Liver (tissue), 9 donors: Measurements from ENCODE around the gene ISM1. TPM values are rescaled to one million over a fixed set of nuclear protein-coding genes. Genes with fewer than 3 reads are reported as not detected.

Source experiments
- DNase-seq: peaks from one replicate; pipeline ENCODE4 v3.0.0-alpha.2; 2017; ENCODE audit warnings: low spot score
- H3K27ac ChIP-seq, 2 donors: one replicate each; pipeline ENCODE4 v1.7.0; 2013; ENCODE audit warnings: inconsistent platforms in 2 of 2, low read length in 2 of 2, control low read depth in 1 of 2, low read depth in 1 of 2, mild to moderate bottlenecking in 1 of 2
- H3K27me3 ChIP-seq, 4 donors: one replicate each; pipeline versions ENCODE4 v1.6.1 to v1.7.0; 2013; ENCODE audit warnings: low read length in 3 of 4, inconsistent platforms in 1 of 4, mild to moderate bottlenecking in 1 of 4, moderate library complexity in 1 of 4; ENCODE audit not compliant: control insufficient read depth in 4 of 4, insufficient read depth in 4 of 4
- H3K36me3 ChIP-seq, 4 donors: one replicate each; pipeline versions ENCODE4 v1.6.1 to v1.7.0; 2013; ENCODE audit warnings: low read length in 3 of 4, mild to moderate bottlenecking in 3 of 4, low read depth in 1 of 4, moderate library complexity in 1 of 4; ENCODE audit not compliant: control insufficient read depth in 4 of 4, insufficient read depth in 3 of 4
- H3K4me1 ChIP-seq, 4 donors: one replicate each; pipeline versions ENCODE4 v1.6.1 to v1.7.0; 2013; ENCODE audit warnings: low read length in 3 of 4, mild to moderate bottlenecking in 3 of 4, moderate library complexity in 1 of 4; ENCODE audit not compliant: control insufficient read depth in 4 of 4, insufficient read depth in 4 of 4
- H3K4me3 ChIP-seq, 3 donors: one replicate each; pipeline versions ENCODE4 v1.6.1 to v1.7.0; 2013; ENCODE audit warnings: low read length in 3 of 3, control low read depth in 1 of 3, low read depth in 1 of 3, mild to moderate bottlenecking in 1 of 3
- H3K9ac ChIP-seq, 2 donors: one replicate each; pipeline ENCODE4 v1.7.0; 2013; ENCODE audit warnings: low read length in 2 of 2, mild to moderate bottlenecking in 2 of 2, moderate library complexity in 2 of 2, control low read depth in 1 of 2, low read depth in 1 of 2
- H3K9me3 ChIP-seq, 4 donors: one replicate each; pipeline versions ENCODE4 v1.6.1 to v1.7.0; 2013; ENCODE audit warnings: low read length in 3 of 4; ENCODE audit not compliant: control insufficient read depth in 4 of 4
- CTCF ChIP-seq: fragments of 150-350 bp; IDR thresholded peaks from 2 replicates; pipeline ENCODE4 v1.5.1; 2017; ENCODE audit warnings: improper control_type of control experiment, low read depth, low read length; ENCODE audit not compliant: missing input control
- EGR1 ChIP-seq, 2 donors: IDR thresholded peaks; 2 replicates each; pipeline ENCODE4 v1.6.1; 2016 to 2018; ENCODE audit warnings: antibody characterized with exemption in 2 of 2, low read depth in 2 of 2
- FOXA1 ChIP-seq: IDR thresholded peaks from 2 replicates; pipeline ENCODE4 v1.6.1; 2016; ENCODE audit warnings: antibody characterized with exemption
- FOXA2 ChIP-seq: IDR thresholded peaks from 2 replicates; pipeline ENCODE4 v1.6.1; 2016; ENCODE audit warnings: antibody characterized with exemption
- GABPA ChIP-seq, 2 donors: IDR thresholded peaks in 1 of 2; conservative IDR thresholded peaks in 1 of 2; 2 replicates each; pipeline ENCODE4 v1.6.1; 2016; ENCODE audit warnings: antibody characterized with exemption in 2 of 2, mild to moderate bottlenecking in 1 of 2, moderate library complexity in 1 of 2
- HNF4A ChIP-seq, 2 donors: conservative IDR thresholded peaks; 2 replicates each; pipeline ENCODE4 v1.6.1; 2016; ENCODE audit warnings: antibody characterized with exemption in 2 of 2, mild to moderate bottlenecking in 2 of 2
- HNF4G ChIP-seq: IDR thresholded peaks from 2 replicates; pipeline ENCODE4 v1.6.1; 2016; ENCODE audit warnings: antibody characterized with exemption
- JUND ChIP-seq, 2 donors: IDR thresholded peaks; 2 replicates each; pipeline ENCODE4 v1.6.1; 2016; ENCODE audit warnings: antibody characterized with exemption in 2 of 2
- MAX ChIP-seq: IDR thresholded peaks from 2 replicates; pipeline ENCODE4 v1.6.1; 2016; ENCODE audit warnings: antibody characterized with exemption
- NR2F2 ChIP-seq: IDR thresholded peaks from 2 replicates; pipeline ENCODE4 v1.6.1; 2016; ENCODE audit warnings: antibody characterized with exemption
- RAD21 ChIP-seq, 2 donors: IDR thresholded peaks; 2 replicates each; pipeline ENCODE4 v1.6.1; 2016; ENCODE audit warnings: antibody characterized with exemption in 2 of 2, mild to moderate bottlenecking in 2 of 2
- REST ChIP-seq: IDR thresholded peaks from 2 replicates; pipeline ENCODE4 v1.6.1; 2016; ENCODE audit warnings: antibody characterized with exemption, mild to moderate bottlenecking
- RXRA ChIP-seq, 2 donors: IDR thresholded peaks; 2 replicates each; pipeline ENCODE4 v1.6.1; 2017 to 2018; ENCODE audit warnings: antibody characterized with exemption in 2 of 2, mild to moderate bottlenecking in 1 of 2
- SP1 ChIP-seq: IDR thresholded peaks from 2 replicates; pipeline ENCODE4 v1.6.1; 2018; ENCODE audit warnings: antibody characterized with exemption, mild to moderate bottlenecking
- TAF1 ChIP-seq: conservative IDR thresholded peaks from 2 replicates; pipeline ENCODE4 v1.6.1; 2016; ENCODE audit warnings: antibody characterized with exemption, mild to moderate bottlenecking
- YY1 ChIP-seq: IDR thresholded peaks from 2 replicates; pipeline ENCODE4 v1.6.1; 2016; ENCODE audit warnings: antibody characterized with exemption, mild to moderate bottlenecking
- WGBS: extraction: QIAGEN DNeasy Blood & Tissue Kit; methylation state at CpG from one replicate; pipeline ENCODE4 v1.1.7; 2013; 5-methylcytosine and 5-hydroxymethylcytosine counted together
- polyA plus RNA-seq, 2 donors: library from polyadenylated mRNA; stranded (reverse) in 1 of 2; unstranded in 1 of 2; fragments of 200-250 nt in 1 of 2; fragments of >200 nt in 1 of 2; fragmentation: Nextera tagmentation in 1 of 2; extraction: Ambion mirVana in 1 of 2; gene quantifications; one replicate each; pipeline versions ENCODE4 v1.2.1 to v1.2.3, GENCODE V29; 2013 to 2015
- total RNA-seq, 2 donors: library from RNA; depleted of rRNA; stranded (reverse); fragments of >200 nt; gene quantifications; one replicate each; pipeline ENCODE4 v1.2.3, GENCODE V29; 2014
- TF ChIP-seq, protein P1 (sequence below): IDR thresholded peaks from 2 replicates; pipeline ENCODE4 v1.6.1; 2016; ENCODE audit warnings: antibody characterized with exemption
- TF ChIP-seq, protein P2 (sequence below): IDR thresholded peaks from 2 replicates; pipeline ENCODE4 v1.6.1; 2016; ENCODE audit warnings: antibody characterized with exemption
- donor health status: healthy.
- donor health status: healthy.
- donor health status: healthy.
- donor health status: healthy.
- donor health status: healthy.

Gene ISM1
- total and polyA plus RNA-seq, 4 donors, result 0.82 to 6.4 (median 1.2) TPM; not detected in 1

DNA sequence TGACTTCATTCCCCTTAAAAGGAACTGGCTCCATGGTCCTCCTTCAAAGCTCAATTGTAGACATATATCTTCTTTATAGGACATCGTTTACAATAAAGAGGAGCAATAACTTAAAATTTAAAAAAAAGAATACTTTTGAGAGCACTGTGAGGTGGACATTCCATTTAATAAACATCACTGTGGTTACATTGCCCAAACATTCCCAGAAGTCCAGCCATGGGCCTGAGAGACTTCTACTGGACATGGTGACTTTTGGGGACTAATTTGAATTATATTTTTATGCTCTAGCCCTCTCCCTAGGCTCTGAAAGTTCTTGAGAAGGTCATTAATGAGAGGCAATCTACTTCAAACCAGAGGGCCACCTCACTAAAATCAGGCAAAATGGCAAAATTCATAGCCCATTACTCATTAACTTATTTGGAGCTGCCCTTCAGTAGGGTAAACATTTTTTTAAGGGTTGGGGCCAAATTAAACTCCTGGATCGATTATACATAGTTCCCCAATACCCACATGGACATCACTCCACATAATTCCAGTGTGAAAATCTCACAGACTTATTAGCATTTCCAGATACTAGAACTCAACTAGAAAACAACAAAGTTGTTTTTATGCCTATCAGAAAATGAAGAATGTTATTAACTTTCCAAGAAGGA, 17.1 kb downstream of the ISM1 start:
- Histone ChIP-seq H3K36me3 (no peaks in the 10 kb centered on the region), H3K27me3 (no peaks in the 10 kb centered on the region), H3K4me3 (no peak overlapping the region), H3K9me3 (no peaks in the 10 kb centered on the region), H3K27ac (peak overlapping the region; percentile 36 to 51), H3K4me1 (peaks cover 7 to 52% (median 23%) of the 10 kb centered on the region in 4 donors), H3K9ac (no peak overlapping the region)
- DNase-seq, result no peak
- TF ChIP-seq, protein P1, sequence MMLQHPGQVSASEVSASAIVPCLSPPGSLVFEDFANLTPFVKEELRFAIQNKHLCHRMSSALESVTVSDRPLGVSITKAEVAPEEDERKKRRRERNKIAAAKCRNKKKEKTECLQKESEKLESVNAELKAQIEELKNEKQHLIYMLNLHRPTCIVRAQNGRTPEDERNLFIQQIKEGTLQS, result no peak
- TF ChIP-seq TAF1, result no peak
- TF ChIP-seq YY1, result peak; percentile 80
- no peak for TF ChIP-seq EGR1 (IDR thresholded peaks at IDR 0.05; ENCODE audit: low read depth in 2 of 2)
- TF ChIP-seq JUND (IDR thresholded peaks at IDR 0.05), result peak in 1 of 2 donors; percentile 35
- peak; percentile 30 to 46 for TF ChIP-seq RXRA (IDR thresholded peaks at IDR 0.05)
- TF ChIP-seq SP1, result peak; percentile 44
- TF ChIP-seq, protein P2, sequence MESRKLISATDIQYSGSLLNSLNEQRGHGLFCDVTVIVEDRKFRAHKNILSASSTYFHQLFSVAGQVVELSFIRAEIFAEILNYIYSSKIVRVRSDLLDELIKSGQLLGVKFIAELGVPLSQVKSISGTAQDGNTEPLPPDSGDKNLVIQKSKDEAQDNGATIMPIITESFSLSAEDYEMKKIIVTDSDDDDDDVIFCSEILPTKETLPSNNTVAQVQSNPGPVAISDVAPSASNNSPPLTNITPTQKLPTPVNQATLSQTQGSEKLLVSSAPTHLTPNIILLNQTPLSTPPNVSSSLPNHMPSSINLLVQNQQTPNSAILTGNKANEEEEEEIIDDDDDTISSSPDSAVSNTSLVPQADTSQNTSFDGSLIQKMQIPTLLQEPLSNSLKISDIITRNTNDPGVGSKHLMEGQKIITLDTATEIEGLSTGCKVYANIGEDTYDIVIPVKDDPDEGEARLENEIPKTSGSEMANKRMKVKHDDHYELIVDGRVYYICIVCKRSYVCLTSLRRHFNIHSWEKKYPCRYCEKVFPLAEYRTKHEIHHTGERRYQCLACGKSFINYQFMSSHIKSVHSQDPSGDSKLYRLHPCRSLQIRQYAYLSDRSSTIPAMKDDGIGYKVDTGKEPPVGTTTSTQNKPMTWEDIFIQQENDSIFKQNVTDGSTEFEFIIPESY, result peak; percentile 30
- TF ChIP-seq MAX, result peak; percentile 60
- TF ChIP-seq RAD21 (IDR thresholded peaks at IDR 0.05), result peak in 1 of 2 donors; percentile 27
- TF ChIP-seq HNF4A (conservative IDR thresholded peaks at IDR 0.05), result peak; percentile 40 to 41
- 51% methylated on average over 2 of the region's 2 CpGs for WGBS

- no peak overlapping the region for H3K4me3 ChIP-seq
- 43% methylated on average over 2 of the region's 2 CpGs for WGBS
- H3K36me3 ChIP-seq, result no peaks in the 10 kb centered on the region
- H3K4me1 ChIP-seq, result peaks cover 7 to 60% (median 34%) of the 10 kb centered on the region in 4 donors
- H3K9me3 ChIP-seq, result no peaks in the 10 kb centered on the region
- peak overlapping the region; percentile 68 for H3K27ac ChIP-seq
- no peaks in the 10 kb centered on the region for H3K27me3 ChIP-seq
- no peak for DNase-seq
- TF ChIP-seq FOXA1 (peak; percentile 87), JUND (IDR thresholded peaks at IDR 0.05) (peak; percentile 97 to 99), CTCF (no peak), REST (peak; percentile 68), GABPA (IDR thresholded peaks at IDR 0.05 in 1 of 2, conservative IDR thresholded peaks at IDR 0.05 in 1 of 2) (peak in 1 of 2 donors; percentile 36), SP1 (peak; percentile 82), HNF4A (conservative IDR thresholded peaks at IDR 0.05) (peak; percentile 80 to 86), FOXA2 (peak; percentile 87), TAF1 (peak; percentile 1), RXRA (IDR thresholded peaks at IDR 0.05) (peak; percentile 93 to 96), YY1 (peak; percentile 84), EGR1 (IDR thresholded peaks at IDR 0.05; ENCODE audit: low read depth in 2 of 2) (peak; percentile 25 to 76), NR2F2 (peak; percentile 42), RAD21 (IDR thresholded peaks at IDR 0.05) (peak; percentile 43 to 64), HNF4G (peak; percentile 24), MAX (peak; percentile 89)
- TF ChIP-seq, protein P2, result peak; percentile 88
- TF ChIP-seq, protein P1, result peak; percentile 91
- no peak overlapping the region for H3K9ac ChIP-seq
Observed at GRCh38 chr20:13243826-13244376, 22.8 kb downstream of the ISM1 start.
